Breast epithelium (tissue), 4 donors: ENCODE data around the gene IL12RB2. TPM values are rescaled to one million over a fixed set of nuclear protein-coding genes. Genes with fewer than 3 reads are reported as not detected.
"Not testable (repeated sequence)": the region's sequence is repeated elsewhere in the genome, so short reads cannot be mapped to it uniquely, and the experiment has no call there.

Experiments used
- DNase-seq, 2 donors: peaks; one replicate each; pipeline ENCODE4 v3.0.0-alpha.2; 2019; ENCODE audit warnings: low spot score in 2 of 2
- H3K27ac ChIP-seq, 2 donors: fragments of 200-600 bp; sonication (generic) in 1 of 2; one replicate each; pipeline ENCODE4 v1.5.1; 2016 to 2019; ENCODE audit warnings: mild to moderate bottlenecking in 1 of 2
- H3K27me3 ChIP-seq, 2 donors: fragments of 200-600 bp; sonication (generic) in 1 of 2; one replicate each; pipeline versions ENCODE4 v1.5.1 to v1.6.0; 2017 to 2019; ENCODE audit warnings: control low read depth in 1 of 2, mild to moderate bottlenecking in 1 of 2
- H3K36me3 ChIP-seq: fragments of 200-600 bp; one replicate; pipeline ENCODE4 v1.5.1; 2019
- H3K4me1 ChIP-seq, 2 donors: fragments of 200-600 bp; sonication (generic); one replicate each; pipeline ENCODE4 v1.5.1; 2016 to 2019; ENCODE audit warnings: control low read depth in 1 of 2
- H3K4me3 ChIP-seq, 3 donors: fragments of 200-600 bp; sonication (generic); 1 replicate in 2 of 3; 2 replicates in 1 of 3; pipeline ENCODE4 v1.5.1; 2016 to 2019; ENCODE audit warnings: mild to moderate bottlenecking in 3 of 3, moderate library complexity in 2 of 3
- H3K9me3 ChIP-seq, 2 donors: fragments of 200-600 bp; sonication (generic) in 1 of 2; one replicate each; pipeline ENCODE4 v1.5.1; 2016 to 2019; ENCODE audit warnings: control low read depth in 1 of 2
- CTCF ChIP-seq, 3 donors: fragments of 450-650 bp; IDR thresholded peaks; one replicate each; pipeline ENCODE4 v1.5.1; 2016 to 2017; ENCODE audit warnings: antibody characterized with exemption in 3 of 3, mild to moderate bottlenecking in 3 of 3, moderate library complexity in 3 of 3
- POLR2A ChIP-seq: fragments of 450-650 bp; IDR thresholded peaks from one replicate; pipeline ENCODE4 v1.6.1; 2016; ENCODE audit warnings: antibody characterized with exemption, mild to moderate bottlenecking, moderate library complexity
- POLR2AphosphoS5 ChIP-seq, 3 donors: sonication (generic); formaldehyde crosslinking; IDR thresholded peaks; one replicate each; pipeline ENCODE4 v1.6.1; 2017; ENCODE audit warnings: antibody characterized with exemption in 3 of 3
- intact Hi-C: fragments of 100-400 bp; cut with DNase I; formaldehyde crosslinking; loops from one replicate; pipeline ENCODE4 v1.15.1; 2023; ENCODE audit warnings: low total_unique reads
- total RNA-seq, 3 donors: library from RNA; depleted of rRNA; stranded (reverse); fragments of >200 nt; gene quantifications; one replicate each; pipeline ENCODE4 v1.1.0, GENCODE V29; 2016

The IL12RB2 gene
- total RNA-seq, 3 donors from 2014 or later, result 0.33 to 5.1 (median 0.59) TPM

- no peaks in the 10 kb centered on the region for H3K27me3 ChIP-seq
- no peak overlapping the region for H3K4me3 ChIP-seq
- H3K36me3 ChIP-seq, result no peaks in the 10 kb centered on the region
- H3K27ac ChIP-seq, result peak overlapping the region in 1 of 2 donors; percentile 29
- H3K9me3 ChIP-seq, result no peaks in the 10 kb centered on the region
- H3K4me1 ChIP-seq, result peaks cover 0 to 10% of the 10 kb centered on the region in 2 donors
- TF ChIP-seq POLR2A (no peak), POLR2AphosphoS5 (IDR thresholded peaks at IDR 0.05) (no peak), CTCF (IDR thresholded peaks at IDR 0.05) (no peak)
- DNase-seq, result no peak
- intact Hi-C loops, result no loop called here
Observed at GRCh38 chr1:67440339-67440738, 132.7 kb downstream of the IL12RB2 start.

GRCh38 chr1:67441183-67441582 lies 133.5 kb downstream of the IL12RB2 start:
- intact Hi-C loops, result no loop called here
- Histone ChIP-seq H3K36me3 (no peaks in the 10 kb centered on the region), H3K27me3 (no peaks in the 10 kb centered on the region), H3K27ac (peak overlapping the region in 1 of 2 donors; percentile 29), H3K4me3 (no peak overlapping the region), H3K9me3 (no peaks in the 10 kb centered on the region), H3K4me1 (peaks cover 0 to 10% of the 10 kb centered on the region in 2 donors)
- DNase-seq, result no peak
- TF ChIP-seq POLR2AphosphoS5 (IDR thresholded peaks at IDR 0.05) (no peak), CTCF (IDR thresholded peaks at IDR 0.05) (no peak), POLR2A (no peak)

GRCh38 chr1:67441739-67442281 lies 134.1 kb downstream of the IL12RB2 start:
- intact Hi-C loops, result no loop called here
- H3K9me3 ChIP-seq, result no peaks in the 10 kb centered on the region
- no peak overlapping the region for H3K27ac ChIP-seq
- no peak for TF ChIP-seq POLR2AphosphoS5 (IDR thresholded peaks at IDR 0.05)
- TF ChIP-seq POLR2A, result no peak
- TF ChIP-seq CTCF (IDR thresholded peaks at IDR 0.05), result no peak
- H3K27me3 ChIP-seq, result no peaks in the 10 kb centered on the region
- no peaks in the 10 kb centered on the region for H3K36me3 ChIP-seq
- H3K4me1 ChIP-seq, result peaks cover 0 to 10% of the 10 kb centered on the region in 2 donors
- H3K4me3 ChIP-seq, result no peak overlapping the region
- DNase-seq, result no peak

GRCh38 chr1:67446014-67446413 lies 138.3 kb downstream of the IL12RB2 start:
- H3K9me3 ChIP-seq, H3K36me3 ChIP-seq, H3K27me3 ChIP-seq, H3K27ac ChIP-seq, H3K4me1 ChIP-seq, intact Hi-C loops, H3K4me3 ChIP-seq, DNase-seq: not testable (repeated sequence)

Other genes with a start within 250 kb of the IL12RB2 start
- not detected for gene C1orf141, start 172.9 kb upstream of the IL12RB2 start, total RNA-seq
- gene IL23R, start 141.4 kb upstream of the IL12RB2 start, total RNA-seq, result not detected
- 100 to 1,000 TPM; 181 to 266 (median 218) TPM for gene SERBP1, start 122.5 kb downstream of the IL12RB2 start, total RNA-seq